ENCODE results near the gene HS3ST2. TPM values are rescaled to one million over a fixed set of nuclear protein-coding genes. Genes with fewer than 3 reads are reported as not detected.

The HS3ST2 gene
- total and polyA plus RNA-seq, 2 experiments from 2014 or later, result 1.4 to 3.2 TPM

- no peaks in the 10 kb centered on the region for H3K36me3 ChIP-seq (ENCODE audit: insufficient read depth)
- TF ChIP-seq CREB1 (CRISPR knock-in tag; IDR thresholded peaks at IDR 0.05; ENCODE audit: low read depth), result no peak
- TF ChIP-seq ZNF331 (CRISPR knock-in tag; IDR thresholded peaks at IDR 0.05; ENCODE audit: low read depth), result no peak
- no peak for TF ChIP-seq ZNF114 (CRISPR knock-in tag; IDR thresholded peaks at IDR 0.05)
- TF ChIP-seq POLR2AphosphoS5 (IDR thresholded peaks at IDR 0.05; ENCODE audit: low read depth), result no peak
- TF ChIP-seq EZH2phosphoT487 (IDR thresholded peaks at IDR 0.05; ENCODE audit: unreplicated experiment), result no peak
- TF ChIP-seq JUNB (IDR thresholded peaks at IDR 0.05; ENCODE audit: unreplicated experiment), result no peak
- TF ChIP-seq ETS1 (IDR thresholded peaks at IDR 0.05), result no peak
- no peak for TF ChIP-seq ZNF462 (CRISPR knock-in tag; IDR thresholded peaks at IDR 0.05)
- no peak for TF ChIP-seq STAT1 (IDR thresholded peaks at IDR 0.05; ENCODE audit: unreplicated experiment)
- TF ChIP-seq NANOG (IDR thresholded peaks at IDR 0.05; ENCODE audit: borderline replicate concordance), result no peak
- no peak for TF ChIP-seq REST (IDR thresholded peaks at IDR 0.05; ENCODE audit: unreplicated experiment)
- TF ChIP-seq CTCF (conservative IDR thresholded peaks at IDR 0.05; ENCODE audit: low read depth in 2 of 2), result no peak
- no peak for TF ChIP-seq EZH2 (IDR thresholded peaks at IDR 0.05; ENCODE audit: low read depth, unreplicated experiment)
- Mint-ChIP-seq H3K27me3 (ENCODE audit: insufficient read depth, low read depth, poor library complexity) (peaks cover 4% of the 10 kb centered on the region), H3K36me3 (ENCODE audit: low read depth) (no peaks in the 10 kb centered on the region), H3K4me1 (peaks cover 7% of the 10 kb centered on the region), H3K27ac (no peak overlapping the region), H3K4me3 (no peak overlapping the region), H3K9me3 (no peaks in the 10 kb centered on the region)
- ATAC-seq, result no peak
- DNase-seq (ENCODE audit: low spot score), result no peak
- no peaks in the 10 kb centered on the region for H3K79me2 ChIP-seq (replicated peaks; ENCODE audit: insufficient read depth)
- no peaks in the 10 kb centered on the region for H3F3A ChIP-seq (replicated peaks; ENCODE audit: low read depth)
- H3K27me3 ChIP-seq (ENCODE audit: insufficient read depth), result no peaks in the 10 kb centered on the region
- H2AFZ ChIP-seq, result no peak overlapping the region
- no peak overlapping the region for H3K4me2 ChIP-seq
- no peak overlapping the region for H3K27ac ChIP-seq (ENCODE audit: low read depth)
- peaks cover 3% of the 10 kb centered on the region for H3K4me1 ChIP-seq (ENCODE audit: insufficient read depth)
- H3K9me2 ChIP-seq (ENCODE audit: insufficient read depth), result peaks cover 3% of the 10 kb centered on the region; the same call in 1 of the 2 replicates
- H4K20me1 ChIP-seq (replicated peaks; ENCODE audit: insufficient read depth), result no peaks in the 10 kb centered on the region
- H3K4me3 ChIP-seq, result no peak overlapping the region
Measured at GRCh38 chr16:22788193-22788530, 25.8 kb upstream of the HS3ST2 start.

All from GM23338 (cell line).